DMS114 treated with DMSO at 0.1 percent for 48 hours (cell line): ENCODE results near the gene ZGRF1.
"Not testable (repeated sequence)": the region's sequence is repeated elsewhere in the genome, so short reads cannot be mapped to it uniquely, and the experiment has no call there.

Source experiments
- DNase-seq: peaks from one replicate; lab custom pipeline; 2025; ENCODE audit not compliant: unreplicated experiment; lab: John Stamatoyannopoulos, UW

ZGRF1 gene

DNA sequence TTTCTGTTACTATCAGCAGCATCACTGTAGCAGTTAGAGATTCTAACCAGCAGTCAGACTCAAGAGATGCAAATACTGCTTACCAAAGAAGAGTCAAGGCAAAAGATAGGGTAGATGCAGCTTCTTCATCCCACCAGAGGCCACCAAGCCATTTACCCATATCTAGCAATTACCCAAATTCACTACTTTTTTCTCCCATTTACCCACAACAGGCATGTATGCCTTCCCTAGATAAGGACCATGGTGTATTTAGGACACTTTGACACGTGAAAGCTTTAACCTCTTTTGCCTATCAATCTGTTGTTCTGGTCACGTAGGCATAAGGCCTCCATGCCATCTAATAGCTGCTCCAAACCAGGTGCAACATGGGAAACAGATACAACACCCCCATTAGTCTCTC is 5.8 kb upstream of the ZGRF1 start:
- DNase-seq: no peak

DNA sequence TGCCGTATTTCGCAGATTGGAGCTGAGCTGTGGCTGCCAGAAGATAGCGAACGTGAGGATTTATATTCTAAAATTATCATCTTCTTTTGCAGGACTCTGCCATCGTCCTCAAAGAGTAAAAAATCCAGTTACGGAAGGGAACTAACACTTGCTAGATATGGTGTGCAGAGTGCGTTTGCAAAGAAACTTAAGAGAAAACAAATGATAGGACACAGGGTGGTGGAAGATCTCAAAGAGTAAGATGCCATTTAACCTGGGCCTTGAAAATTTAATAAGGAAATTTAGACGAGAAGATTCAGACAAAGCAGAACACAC is 800 bp upstream of the ZGRF1 start:
- DNase-seq: no peak

DNA sequence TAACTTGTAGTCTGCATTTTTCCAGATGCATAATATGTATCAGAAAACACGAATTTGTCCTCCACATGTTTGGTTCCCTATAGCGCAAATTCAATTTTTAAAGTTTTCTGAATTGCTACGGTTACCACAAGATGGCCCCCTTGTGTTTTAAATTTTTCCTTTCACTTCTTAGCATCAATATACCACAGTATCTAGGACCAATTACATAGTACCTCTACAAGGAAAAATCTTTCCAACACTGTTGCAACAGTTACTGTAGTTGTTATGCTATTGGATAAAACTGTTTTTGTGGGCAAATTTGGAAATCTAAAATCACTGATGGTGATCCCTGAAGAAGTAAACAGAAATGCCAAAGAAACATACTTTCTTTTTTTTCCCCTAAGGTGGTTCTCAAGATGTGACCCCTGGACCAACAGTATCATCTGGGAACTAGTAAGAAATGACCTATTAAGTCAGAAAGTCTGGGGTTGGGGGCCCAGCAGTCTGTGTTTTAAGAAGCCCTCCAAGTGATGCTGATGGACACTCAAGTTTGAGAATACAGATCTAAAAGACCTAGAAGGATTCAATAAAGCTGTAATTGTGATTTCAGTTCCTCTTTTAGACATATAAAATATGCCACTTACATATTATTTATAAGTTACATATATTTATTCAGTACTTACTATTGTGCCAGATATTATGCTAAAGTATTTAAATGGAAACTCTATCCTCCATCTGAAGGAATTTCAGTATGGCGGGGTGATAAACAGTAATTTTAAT is 3.1 kb downstream of the ZGRF1 start:
- DNase-seq: peak; percentile 29

DNA sequence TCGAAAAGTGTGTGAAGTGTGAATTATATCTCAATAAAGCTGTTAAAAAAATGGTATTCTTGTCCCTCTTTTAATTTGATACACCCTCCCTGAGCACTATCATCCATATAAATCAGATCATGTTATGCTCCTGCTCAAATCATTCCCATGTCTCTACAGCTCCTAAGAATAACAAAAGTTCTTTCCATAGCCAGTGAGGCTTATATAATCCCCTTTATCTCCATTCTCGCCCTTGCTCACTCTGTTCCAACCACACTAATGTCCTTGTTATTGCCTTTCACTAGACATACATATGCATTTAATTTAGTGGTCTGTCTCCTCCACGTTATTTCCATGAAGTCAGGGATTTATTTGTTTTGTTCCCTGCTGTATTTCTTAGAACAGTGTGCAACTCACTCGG is 10.5 kb downstream of the ZGRF1 start:
- DNase-seq: no peak

DNA sequence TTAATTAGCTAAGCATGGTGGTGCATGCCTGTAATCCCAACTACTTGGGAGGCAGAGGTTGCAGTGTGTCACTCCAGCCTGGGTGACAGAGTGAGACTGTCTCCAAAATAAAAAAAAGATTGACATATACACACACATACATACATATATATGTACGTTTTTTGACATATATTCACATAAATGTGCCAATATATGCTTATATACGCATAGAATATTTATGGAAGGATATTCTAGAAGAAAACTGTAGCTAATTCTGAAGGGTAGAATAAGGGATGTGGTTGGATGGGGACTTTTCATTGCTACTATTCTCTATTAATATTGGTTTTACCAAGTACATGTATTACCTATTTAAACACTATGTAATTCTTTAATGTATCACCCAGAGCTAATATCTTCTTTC is 19.7 kb downstream of the ZGRF1 start:
- no peak for DNase-seq

DNA sequence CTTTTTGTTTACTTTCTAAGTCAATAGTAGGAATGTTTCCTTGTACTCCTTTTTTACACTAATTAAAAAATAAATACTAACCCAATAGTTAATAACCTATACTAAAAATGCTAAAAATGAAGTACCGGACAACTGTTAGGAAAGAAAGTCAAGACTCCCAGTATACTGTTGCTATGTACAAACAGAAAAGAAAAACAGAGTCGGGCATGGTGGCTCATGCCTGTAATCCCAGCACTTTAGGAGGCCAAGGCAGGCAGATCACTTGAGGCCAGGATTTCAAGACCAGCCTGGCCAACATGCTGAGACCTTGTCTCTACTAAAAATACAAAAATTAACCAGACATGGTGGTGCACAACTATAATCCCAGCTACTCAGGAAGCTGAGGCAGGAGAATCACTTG is 23.9 kb downstream of the ZGRF1 start:
- not testable (repeated sequence) for DNase-seq

DNA sequence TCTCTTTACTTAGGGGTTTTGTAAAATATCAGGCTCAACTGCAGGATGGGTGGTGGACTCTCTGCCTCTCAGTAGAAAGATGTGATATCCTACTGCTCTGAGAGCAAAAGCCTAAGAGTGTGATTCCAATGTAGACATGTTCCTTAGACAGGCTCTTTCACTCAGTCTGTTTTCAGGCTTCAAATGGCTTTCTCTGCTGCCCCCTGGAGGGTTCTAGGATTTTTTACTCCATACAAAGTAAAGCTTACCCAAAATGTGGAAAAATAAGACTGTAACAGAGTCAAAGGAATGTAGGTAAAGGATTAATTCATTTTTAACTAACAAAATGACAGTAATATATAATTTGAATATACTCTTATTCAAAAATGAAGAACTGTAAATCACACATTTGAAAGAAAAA is 32.1 kb downstream of the ZGRF1 start:
- DNase-seq: peak; percentile 41

DNA sequence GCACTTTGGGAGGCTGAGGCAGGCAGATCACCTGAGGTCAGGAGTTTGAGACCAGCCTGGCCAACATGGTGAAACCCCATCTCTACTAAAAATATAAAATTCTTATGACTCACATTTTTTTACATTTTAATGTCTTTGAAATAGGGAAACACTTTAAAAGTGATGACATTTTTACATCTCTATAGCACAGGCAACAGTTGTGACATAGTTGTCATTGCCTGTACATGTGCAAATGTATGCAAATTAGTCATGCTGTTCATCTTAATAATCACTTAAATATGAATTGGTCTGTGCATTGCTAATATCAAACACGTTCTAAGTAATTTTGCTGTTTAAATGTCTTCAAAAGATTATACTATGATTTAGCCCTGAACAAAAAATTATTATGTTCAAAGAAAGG is 41.7 kb downstream of the ZGRF1 start:
- DNase-seq: no peak

DNA sequence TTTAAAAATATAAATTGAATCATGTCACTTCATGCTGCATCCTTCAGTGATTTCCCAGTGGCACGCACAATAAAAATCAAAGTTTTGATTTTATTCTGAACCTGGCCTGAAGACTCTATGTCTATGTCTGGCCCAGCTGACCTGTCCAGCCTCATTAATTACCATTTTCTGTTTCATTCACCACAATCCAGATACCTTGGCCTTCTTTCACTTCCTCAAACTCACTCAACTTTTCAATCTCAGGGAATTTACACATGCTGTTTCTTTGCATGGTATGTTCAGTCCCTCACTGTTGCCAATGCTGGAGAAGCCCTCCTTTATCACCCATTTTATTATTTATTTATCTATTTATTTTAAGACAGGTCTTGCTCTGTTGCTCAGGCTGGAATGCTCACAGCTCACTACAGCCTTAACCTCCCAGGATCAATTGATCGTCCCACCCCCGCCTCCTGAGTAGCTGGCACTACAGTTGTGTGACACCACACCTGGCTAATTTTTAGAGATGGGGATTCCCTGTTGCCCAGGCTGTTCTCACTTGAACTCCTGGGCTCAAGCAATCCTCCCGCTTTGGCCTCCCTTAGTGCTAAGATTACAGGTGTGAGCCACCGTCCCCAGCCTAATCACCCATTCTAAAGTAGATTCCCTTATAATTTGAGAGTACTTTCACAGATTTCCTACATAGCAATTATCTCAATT is 43.1 kb downstream of the ZGRF1 start:
- DNase-seq: no peak

DNA sequence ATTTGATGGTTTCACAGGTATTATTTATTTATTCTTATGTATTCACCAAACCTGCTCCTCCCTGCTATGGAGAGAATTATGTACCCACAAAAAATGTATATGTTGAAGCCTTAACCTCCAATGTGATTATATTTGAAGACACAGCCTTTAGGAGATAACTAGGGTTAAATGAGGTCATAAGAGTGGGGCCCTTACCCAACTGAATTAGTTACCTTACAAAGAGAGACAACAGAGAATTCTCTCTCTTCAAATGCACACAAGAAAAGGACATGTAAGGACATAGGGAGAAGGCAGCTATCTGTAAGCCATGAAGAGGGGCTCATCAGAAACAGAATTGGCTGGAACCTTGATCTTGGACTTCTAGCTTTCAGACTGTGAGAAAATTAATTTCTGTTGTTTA is 44.0 kb downstream of the ZGRF1 start:
- no peak for DNase-seq

DNA sequence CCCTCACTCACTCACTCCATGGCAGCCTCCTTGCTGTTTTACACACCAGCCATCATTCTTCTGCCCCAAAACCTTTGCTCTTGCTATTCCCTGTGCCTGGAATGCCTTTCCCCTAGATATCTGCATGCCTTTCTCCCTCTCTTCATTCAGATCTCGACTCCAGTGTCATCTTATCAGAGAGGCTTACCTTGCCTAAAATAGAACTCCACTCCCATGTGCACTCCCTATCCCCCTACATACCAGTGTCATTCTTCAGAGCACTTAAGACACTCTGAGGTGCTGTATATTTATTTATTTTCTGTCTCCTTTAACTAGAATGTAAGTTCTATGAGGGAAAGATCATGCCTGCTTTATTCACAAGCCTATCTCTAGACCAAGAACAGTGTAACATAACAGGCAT is 45.1 kb downstream of the ZGRF1 start:
- DNase-seq: no peak

DNA sequence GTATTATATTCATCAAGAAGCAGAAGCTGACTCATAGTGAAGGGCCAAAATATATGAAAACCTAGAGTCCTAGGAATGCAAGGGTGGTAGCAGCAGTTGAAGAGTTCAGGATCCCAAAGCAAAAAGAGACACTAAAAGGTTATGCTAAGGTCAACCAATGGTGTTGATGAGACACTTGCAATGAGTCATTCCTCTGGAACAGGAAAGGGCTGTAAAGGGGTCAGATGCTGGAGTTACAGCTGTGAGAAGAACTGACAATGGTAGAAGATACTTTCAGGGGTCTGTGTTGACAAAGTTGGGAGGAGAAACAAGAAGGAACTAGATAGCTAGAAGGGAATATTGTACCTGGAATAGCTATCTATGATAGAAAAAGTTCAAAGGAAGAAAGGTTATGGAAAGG is 47.5 kb downstream of the ZGRF1 start:
- no peak for DNase-seq

DNA sequence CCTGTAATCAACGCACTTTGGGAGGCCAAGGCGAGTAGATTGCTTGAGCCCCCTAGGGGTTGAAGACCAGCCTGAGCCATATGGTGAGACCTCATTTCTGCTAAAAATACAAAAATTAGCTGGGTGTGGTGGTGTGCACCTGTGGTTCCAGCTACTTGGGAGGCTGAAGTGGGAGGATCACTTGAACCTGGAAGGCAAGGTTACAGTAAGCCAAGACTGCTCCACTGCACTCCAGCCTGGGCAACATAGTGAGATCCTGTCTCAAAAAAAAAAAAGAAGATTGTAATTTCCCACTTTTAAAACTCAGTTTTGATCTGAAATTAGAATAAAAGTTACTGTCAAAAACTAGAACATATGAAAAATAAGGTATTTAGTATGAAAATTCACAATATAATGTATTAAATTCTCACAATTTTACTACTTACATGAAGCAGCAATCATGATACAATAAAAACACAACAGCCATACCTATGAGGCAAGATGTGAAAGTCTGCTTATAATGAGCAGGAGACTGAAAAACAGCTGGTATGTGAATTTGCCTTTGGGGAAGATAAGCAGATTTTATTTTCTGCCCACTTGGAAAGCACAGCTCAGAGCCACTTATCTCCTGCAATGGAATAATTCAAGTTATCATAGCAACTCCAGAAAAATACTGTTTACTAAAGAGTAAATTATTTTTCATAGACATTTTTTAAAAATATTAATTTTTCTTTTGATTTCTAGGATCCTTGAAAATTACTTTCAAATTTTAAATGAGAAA is 50.6 kb downstream of the ZGRF1 start:
- DNase-seq: no peak

DNA sequence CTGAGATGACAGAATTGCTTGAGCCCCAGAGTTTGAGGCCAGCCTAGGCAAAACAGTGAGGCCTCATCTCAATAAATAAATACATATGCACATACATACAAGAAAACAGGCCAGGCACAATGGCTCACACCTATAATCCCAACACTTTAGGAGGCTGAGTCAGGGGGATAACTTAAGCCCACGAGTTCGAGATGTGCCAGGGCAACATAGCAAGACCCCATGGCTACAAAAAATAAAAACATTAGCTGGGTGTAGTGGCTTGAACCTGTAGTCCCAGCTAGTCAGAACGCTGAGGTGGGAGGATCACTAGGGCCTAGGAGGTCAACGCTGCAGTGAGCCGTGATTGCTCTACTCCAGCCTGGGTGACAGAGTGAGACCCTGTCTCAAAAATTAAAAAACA is 69.2 kb downstream of the ZGRF1 start:
- no peak for DNase-seq

DNA sequence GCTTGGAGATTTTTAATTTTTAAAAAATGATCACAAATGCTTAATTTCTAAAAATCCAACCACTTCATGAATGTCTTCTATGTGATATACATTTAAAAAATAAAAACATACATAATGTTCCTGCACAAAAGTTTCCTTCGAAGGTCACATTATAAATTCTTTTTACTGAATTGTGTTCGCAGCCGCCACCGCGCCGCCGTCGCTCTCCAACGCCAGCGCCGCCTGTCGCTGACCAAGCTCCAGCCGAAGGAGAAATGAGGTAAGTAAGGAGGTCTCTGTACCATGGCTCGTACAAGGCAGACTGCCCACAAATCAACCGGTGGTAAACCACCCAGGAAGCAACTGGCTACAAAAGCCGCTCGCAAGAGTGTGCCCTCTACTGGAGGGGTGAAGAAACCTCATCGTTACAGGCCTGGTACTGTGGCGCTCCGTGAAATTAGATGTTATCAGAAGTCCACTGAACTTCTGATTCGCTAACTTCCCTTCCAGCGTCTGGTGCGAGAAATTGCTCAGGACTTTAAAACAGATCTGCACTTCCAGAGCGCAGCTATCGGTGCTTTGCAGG is 71.9 kb downstream of the ZGRF1 start:
- DNase-seq: no peak

DNA sequence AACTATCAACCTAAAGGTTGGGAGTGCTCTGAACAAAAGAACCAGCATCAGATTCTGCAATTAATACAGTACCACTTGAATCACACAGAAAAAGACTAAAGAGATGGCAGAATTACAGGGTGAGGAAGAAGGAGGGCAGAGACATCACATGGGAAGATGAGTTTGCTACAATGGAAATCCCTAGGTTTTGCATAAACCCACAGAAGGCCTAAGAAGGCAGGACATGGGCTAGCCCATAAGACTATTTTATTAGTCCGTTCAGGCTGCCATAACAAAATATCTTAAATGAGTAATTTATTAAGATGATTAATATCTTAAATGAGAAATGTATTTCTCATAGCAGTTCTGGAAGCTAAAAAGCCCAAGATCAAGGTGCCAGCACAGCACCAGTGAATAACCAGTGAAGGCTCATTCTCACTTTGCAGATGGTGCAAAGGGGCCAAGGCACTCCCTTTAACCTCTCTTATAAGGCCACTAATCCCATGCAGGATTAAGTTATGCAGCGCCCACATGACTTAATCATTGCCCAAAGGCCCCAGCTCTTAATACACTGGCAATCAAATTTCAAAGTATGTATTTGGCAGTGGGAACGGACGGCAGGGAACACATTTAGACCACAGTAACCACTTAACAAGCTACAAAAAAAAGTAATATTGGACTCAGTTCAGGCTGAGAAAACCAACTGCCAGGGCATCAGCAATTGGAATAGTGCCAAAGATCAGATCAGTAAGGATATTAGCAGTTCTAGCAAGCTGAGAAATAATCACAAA is 73.1 kb downstream of the ZGRF1 start:
- DNase-seq: no peak

DNA sequence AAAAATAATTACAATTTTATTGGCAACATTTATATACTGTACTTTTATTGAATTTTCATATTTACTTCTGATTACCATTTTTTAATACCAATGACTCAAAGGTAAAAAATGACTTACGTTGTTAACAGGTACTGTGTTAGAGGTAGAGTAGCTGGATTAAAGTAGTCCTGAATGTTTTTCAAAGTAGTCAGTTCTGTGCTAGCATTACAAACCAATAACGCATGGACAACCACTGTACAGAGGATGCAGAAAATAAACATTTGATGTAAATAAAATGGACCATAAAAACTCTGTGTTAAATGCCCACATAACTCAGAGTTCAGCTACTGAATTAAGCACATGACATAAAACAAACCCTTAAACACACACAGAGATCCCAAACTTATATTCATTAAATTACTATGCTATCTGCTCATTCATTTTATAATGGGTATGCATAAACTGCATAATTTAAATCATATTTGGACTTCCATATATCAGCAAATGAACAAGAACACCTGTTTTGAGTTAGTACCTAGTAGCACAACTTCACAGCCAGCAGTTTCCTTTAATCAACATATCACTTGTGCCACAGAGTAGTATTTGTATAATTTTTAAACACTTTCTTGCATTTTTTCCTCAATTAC is 74.3 kb downstream of the ZGRF1 start:
- no peak for DNase-seq

DNA sequence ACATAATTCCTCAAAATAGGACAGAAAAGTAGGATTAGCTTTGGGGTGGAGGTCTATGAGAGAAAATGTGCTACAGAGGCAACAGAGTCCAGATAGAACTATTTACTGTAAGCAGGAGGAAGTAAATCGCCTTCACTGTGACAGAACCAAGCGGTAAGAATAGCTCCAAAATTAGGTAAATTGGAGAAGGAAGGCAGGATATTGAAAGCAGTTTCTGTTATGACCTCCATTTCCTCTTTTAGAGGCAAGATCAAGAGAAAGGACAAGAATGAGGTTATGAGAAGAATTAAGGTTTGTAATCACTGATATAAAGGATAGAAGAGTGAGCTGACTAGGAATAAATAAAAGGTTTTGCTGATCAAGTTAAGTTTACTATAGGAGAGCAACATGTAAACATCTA is 76.6 kb downstream of the ZGRF1 start:
- DNase-seq: no peak

DNA sequence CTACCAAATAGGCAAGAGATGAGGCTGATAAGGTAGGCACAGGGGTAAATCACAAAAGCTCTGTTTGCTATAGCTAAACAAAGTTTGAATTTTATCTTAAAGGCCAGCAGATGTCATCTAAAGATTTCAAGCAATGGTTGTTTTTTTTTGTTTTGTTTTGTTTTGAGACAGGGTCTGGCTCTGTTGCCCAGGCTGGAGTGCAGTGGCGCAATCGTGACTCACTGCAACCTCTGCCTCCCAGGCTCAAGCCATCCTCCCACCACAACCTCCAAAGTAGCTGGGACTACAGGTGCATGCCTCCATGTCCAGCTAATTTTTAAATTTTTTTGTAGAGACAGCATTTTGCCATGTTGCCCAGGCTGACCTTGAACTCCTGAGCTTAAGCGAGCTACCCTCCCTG is 77.7 kb downstream of the ZGRF1 start:
- DNase-seq: no peak

DNA sequence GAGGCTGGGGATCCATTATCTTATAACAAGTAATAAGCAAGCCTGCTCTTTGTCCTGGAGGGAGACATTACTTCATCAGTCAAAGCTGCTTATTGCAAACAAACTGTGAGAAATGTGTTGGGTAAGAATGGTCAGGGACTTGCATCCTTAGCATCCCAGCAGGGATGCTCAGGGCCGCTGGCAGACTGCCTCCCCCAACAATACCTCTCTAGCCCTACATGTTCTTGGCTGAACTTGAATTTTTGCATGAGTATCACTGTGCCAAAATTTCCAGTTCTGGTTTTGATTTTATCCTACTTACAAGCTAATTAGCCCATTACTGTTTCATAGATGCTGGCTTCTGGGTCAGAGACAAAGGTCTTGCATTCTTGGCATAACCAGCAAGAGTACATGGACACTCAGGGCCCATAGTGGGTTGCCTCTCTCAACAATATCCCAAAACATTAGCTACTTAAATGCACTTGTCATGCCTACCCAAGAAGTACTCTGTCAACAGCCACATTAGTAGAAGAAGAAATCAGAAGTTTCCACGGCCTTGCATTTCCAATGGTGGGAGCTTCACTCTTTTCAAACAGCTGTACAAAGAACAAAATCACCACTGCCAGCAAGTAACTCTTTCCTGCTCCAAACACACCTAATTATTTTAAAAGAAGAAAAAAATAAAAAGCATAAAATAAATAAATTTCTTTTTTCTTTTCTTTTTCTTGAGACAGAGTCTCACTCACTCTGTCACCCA is 78.9 kb downstream of the ZGRF1 start:
- no peak for DNase-seq
